Ovary (tissue), 9 donors: ENCODE results near the gene NR4A1. TPM values are rescaled to one million over a fixed set of nuclear protein-coding genes. Genes with fewer than 3 reads are reported as not detected.

Source experiments
- DNase-seq, 5 donors: peaks; one replicate each; pipeline ENCODE4 v3.0.0-alpha.2; 2019 to 2020
- H3K27ac ChIP-seq, 2 donors: fragments of 200-600 bp; one replicate each; pipeline versions ENCODE4 v1.5.1 to v1.8.0; 2019 to 2022
- H3K27me3 ChIP-seq: fragments of 200-600 bp; one replicate; pipeline ENCODE4 v1.8.0; 2022
- H3K36me3 ChIP-seq: fragments of 200-600 bp; sonication (generic); one replicate; pipeline ENCODE4 v1.5.1; 2019
- H3K4me1 ChIP-seq: one replicate; pipeline ENCODE4 v1.8.1; 2013; ENCODE audit warnings: mild to moderate bottlenecking, moderate library complexity; ENCODE audit not compliant: insufficient read depth
- H3K4me3 ChIP-seq: fragments of 200-600 bp; sonication (generic); one replicate; pipeline ENCODE4 v1.5.1; 2017
- H3K9me3 ChIP-seq, 2 donors: fragments of 200-600 bp in 1 of 2; sonication (generic) in 1 of 2; one replicate each; pipeline versions ENCODE4 v1.5.1 to v1.8.1; 2013 to 2019; ENCODE audit warnings: mild to moderate bottlenecking in 1 of 2, moderate library complexity in 1 of 2
- EP300 ChIP-seq: sonication (generic); formaldehyde crosslinking; IDR thresholded peaks from one replicate; pipeline ENCODE4 v1.6.1; 2017; ENCODE audit warnings: antibody characterized with exemption
- POLR2A ChIP-seq: fragments of 450-650 bp; IDR thresholded peaks from one replicate; pipeline ENCODE4 v1.6.1; 2017; ENCODE audit warnings: antibody characterized with exemption, mild to moderate bottlenecking, moderate library complexity
- WGBS, 3 donors: extraction: QIAGEN DNeasy Blood & Tissue Kit in 1 of 3; methylation state at CpG; one replicate each; pipeline versions ENCODE4 v1.1.5 to v1.1.7; 2013 to 2017; 5-methylcytosine and 5-hydroxymethylcytosine counted together
- intact Hi-C, 4 donors: fragments of 100-400 bp; cut with DNase I; formaldehyde crosslinking; loops; one replicate each; pipeline versions ENCODE4 v1.11.0 to v1.15.1; 2022 to 2023
- polyA plus RNA-seq, 2 donors: library from polyadenylated mRNA; stranded (reverse); fragments of 200-250 nt in 1 of 2; fragments of 350-450 nt in 1 of 2; fragmentation: Illumina TruSeq in 1 of 2; extraction: RNeasy Lipid Tissue Mini Kit (QIAGEN cat#74804) in 1 of 2; gene quantifications; one replicate each; pipeline ENCODE4 v1.2.3, GENCODE V29; 2013 to 2014
- total RNA-seq, 7 donors: library from RNA; depleted of rRNA in 2 of 7; stranded (reverse); fragments of >200 nt in 2 of 7; fragmentation: NEBNext Ultra II Directional in 3 of 7; extraction: Animal tissue kit (Norgen Biotek cat#: 25700) in 3 of 7; gene quantifications; one replicate each; pipeline versions ENCODE4 v1.1.0 to v1.2.4, GENCODE V29; 2016 to 2023
- TF ChIP-seq, protein P1 (sequence below), 3 donors: fragments of 450-650 bp in 2 of 3; fragments of 200-600 bp in 1 of 3; IDR thresholded peaks; one replicate each; pipeline versions ENCODE4 v1.5.1 to v1.8.0; 2016 to 2022; ENCODE audit warnings: antibody characterized with exemption in 3 of 3, mild to moderate bottlenecking in 1 of 3
- donor health status: DM: no; HTN: no; CAD: no; lungs with moderate emphysema.
- donor health status: DM: no; HTN: no; CAD: no.
- donor health status: Bipolar disorder and iron deficiency.
- donor health status: DM: yes; HTN: yes; CAD: no.
- donor health status: DM: no; HTN: no; CAD: no.
- donor health status: DM: yes; HTN: yes; CAD: no.

The NR4A1 gene
- total and polyA plus RNA-seq, 9 donors, result 41.7 to 1,603 (median 246) TPM

DNA sequence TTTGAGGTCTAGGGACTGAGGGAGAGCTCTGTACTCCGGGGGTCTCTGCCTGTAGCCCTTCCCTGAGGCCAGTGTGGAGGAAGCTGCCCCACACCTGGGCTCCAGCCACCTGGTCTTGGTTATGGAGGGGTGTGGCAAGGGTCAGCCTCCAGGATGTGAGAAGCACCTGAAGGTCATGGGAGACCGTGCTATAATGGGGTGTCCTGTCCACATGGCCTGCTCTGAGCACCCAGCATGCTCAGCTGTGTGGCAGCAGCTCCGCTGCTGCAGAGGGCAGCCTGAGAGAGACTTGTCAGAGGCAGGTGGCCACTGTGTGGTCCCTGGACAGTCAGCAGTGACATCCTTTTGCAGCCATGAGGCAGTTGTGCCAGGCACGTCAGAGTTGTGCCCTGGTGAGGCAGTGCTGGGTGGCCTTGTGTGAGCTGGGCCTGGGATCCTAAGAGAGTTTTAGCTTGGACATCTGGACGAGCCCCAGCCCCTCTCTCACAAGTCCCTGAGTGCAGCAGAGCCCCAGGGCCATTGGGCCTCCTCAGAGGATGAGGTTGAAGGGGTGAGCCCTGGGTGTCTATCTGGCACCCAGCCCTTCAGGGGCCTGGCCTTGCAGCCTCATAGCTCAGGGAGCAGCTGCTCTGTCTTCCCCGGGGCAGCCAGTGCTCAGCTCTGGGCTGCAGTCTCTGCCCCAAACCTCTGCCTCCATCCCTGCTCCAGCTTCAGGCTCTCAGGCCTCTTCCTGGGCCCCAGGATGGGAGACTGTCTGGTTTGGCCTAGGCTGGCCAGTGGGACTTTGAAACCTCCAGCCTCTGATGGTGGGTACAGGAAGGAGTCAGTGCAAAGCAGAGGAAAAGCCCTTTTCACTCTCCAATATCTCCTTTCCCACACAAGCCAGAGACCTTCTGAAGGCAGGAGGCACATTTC, 11.2 kb downstream of the NR4A1 start:
- 65 to 72% (median 66%) methylated on average over 5 to 6 of the region's 6 CpGs for WGBS, 3 donors
- H3K27ac ChIP-seq, result peak overlapping the region; percentile 81 to 85
- H3K9me3 ChIP-seq, result no peaks in the 10 kb centered on the region
- intact Hi-C loops, result no loop called here
- peaks cover 17% of the 10 kb centered on the region for H3K4me1 ChIP-seq
- no peak overlapping the region for H3K4me3 ChIP-seq
- no peaks in the 10 kb centered on the region for H3K36me3 ChIP-seq
- TF ChIP-seq EP300 (no peak), POLR2A (no peak)
- TF ChIP-seq, protein P1, sequence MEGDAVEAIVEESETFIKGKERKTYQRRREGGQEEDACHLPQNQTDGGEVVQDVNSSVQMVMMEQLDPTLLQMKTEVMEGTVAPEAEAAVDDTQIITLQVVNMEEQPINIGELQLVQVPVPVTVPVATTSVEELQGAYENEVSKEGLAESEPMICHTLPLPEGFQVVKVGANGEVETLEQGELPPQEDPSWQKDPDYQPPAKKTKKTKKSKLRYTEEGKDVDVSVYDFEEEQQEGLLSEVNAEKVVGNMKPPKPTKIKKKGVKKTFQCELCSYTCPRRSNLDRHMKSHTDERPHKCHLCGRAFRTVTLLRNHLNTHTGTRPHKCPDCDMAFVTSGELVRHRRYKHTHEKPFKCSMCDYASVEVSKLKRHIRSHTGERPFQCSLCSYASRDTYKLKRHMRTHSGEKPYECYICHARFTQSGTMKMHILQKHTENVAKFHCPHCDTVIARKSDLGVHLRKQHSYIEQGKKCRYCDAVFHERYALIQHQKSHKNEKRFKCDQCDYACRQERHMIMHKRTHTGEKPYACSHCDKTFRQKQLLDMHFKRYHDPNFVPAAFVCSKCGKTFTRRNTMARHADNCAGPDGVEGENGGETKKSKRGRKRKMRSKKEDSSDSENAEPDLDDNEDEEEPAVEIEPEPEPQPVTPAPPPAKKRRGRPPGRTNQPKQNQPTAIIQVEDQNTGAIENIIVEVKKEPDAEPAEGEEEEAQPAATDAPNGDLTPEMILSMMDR (IDR thresholded peaks at IDR 0.05), result no peak
- H3K27me3 ChIP-seq, result no peaks in the 10 kb centered on the region
- peak; percentile 36 to 69 (median 58) for DNase-seq

GRCh38 chr12:52063082-52063924, 12.1 kb downstream of the NR4A1 start:
- peak; percentile 65 to 76 (median 68) for DNase-seq
- Histone ChIP-seq H3K27me3 (no peaks in the 10 kb centered on the region), H3K36me3 (no peaks in the 10 kb centered on the region), H3K9me3 (no peaks in the 10 kb centered on the region), H3K4me3 (no peak overlapping the region), H3K27ac (peak overlapping the region; percentile 81 to 85), H3K4me1 (peaks cover 17% of the 10 kb centered on the region)
- intact Hi-C loops, result no loop called here
- TF ChIP-seq POLR2A (no peak), EP300 (no peak)
- TF ChIP-seq, protein P1 (IDR thresholded peaks at IDR 0.05), result no peak
- WGBS, 3 donors, result 28 to 39% (median 34%) methylated on average over 20 of the region's 20 CpGs

DNA sequence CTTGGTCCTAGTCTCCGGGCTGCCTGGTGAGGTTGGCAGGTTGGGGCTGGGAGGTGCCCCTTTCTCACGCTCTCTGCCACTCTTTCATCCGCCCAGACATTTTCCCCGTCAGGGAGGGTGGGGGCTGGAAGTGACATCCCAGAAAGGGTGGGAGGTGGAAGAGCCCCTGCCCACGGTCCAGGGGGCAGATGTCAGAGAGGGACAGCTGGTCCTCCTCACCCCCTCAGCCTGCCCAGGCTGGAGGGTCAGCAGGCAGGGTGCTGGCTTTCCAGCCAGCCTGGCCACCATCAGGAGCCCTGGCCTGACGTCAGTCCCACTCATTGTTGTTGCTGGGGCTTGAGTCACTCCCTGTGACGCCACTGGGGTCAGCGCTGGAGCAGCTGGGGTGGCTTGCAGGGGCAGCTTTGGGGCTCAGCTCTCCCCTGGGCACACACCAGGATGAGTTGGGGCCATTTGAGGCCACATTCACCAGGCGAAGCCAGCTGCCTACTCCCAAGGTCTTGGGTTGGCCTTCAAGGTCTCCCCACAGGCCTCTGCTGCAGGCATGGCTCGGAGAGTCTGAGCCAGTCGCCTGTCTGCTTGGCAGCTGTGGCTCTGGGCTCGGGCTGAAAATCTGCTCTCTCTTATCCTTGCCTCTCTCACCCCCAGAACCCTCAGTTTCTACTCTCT, 12.9 kb downstream of the NR4A1 start:
- Histone ChIP-seq H3K4me1 (peaks cover 17% of the 10 kb centered on the region), H3K9me3 (no peaks in the 10 kb centered on the region), H3K27me3 (no peaks in the 10 kb centered on the region), H3K36me3 (no peaks in the 10 kb centered on the region), H3K27ac (peak overlapping the region; percentile 81 to 85), H3K4me3 (no peak overlapping the region)
- 36 to 55% (median 47%) methylated on average over 11 to 12 of the region's 12 CpGs for WGBS, 3 donors
- TF ChIP-seq, protein P1 (IDR thresholded peaks at IDR 0.05), result no peak
- TF ChIP-seq EP300, result peak; percentile 42
- TF ChIP-seq POLR2A, result no peak
- intact Hi-C loops, result no loop called here
- peak; percentile 78 to 85 (median 82) for DNase-seq
